Middle frontal gyrus (tissue), 1 donor: ENCODE results near the gene SLBP.

ENCODE experiments used
- DNase-seq: peaks from one replicate; pipeline ENCODE4 v3.0.0-alpha.2; 2015; ENCODE audit warnings: low spot score; ENCODE audit errors: extremely low spot score

Gene SLBP

GRCh38 chr4:1655676-1656075 is 56.4 kb downstream of the SLBP start:
- DNase-seq: no peak

DNA sequence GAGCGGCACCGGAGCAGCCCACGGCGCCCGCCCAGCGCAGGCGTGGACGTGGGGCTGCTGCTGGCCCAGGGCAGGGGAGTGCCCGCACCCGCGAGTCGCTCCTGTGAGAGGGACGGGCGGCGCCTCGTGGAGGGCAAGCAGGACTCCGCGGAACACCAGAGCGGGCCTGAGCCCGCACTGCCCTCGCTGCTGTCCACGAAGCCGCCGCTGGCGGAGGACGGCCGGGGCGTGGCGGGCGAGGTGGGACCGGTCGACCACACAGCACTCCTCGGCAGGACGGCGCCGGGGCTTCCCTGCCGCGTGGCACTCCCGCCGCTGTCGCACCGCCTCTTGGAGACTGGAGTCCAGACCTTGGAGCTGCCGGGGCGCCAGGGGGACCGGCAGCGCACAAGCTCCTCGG is 57.0 kb downstream of the SLBP start:
- DNase-seq: no peak

DNA sequence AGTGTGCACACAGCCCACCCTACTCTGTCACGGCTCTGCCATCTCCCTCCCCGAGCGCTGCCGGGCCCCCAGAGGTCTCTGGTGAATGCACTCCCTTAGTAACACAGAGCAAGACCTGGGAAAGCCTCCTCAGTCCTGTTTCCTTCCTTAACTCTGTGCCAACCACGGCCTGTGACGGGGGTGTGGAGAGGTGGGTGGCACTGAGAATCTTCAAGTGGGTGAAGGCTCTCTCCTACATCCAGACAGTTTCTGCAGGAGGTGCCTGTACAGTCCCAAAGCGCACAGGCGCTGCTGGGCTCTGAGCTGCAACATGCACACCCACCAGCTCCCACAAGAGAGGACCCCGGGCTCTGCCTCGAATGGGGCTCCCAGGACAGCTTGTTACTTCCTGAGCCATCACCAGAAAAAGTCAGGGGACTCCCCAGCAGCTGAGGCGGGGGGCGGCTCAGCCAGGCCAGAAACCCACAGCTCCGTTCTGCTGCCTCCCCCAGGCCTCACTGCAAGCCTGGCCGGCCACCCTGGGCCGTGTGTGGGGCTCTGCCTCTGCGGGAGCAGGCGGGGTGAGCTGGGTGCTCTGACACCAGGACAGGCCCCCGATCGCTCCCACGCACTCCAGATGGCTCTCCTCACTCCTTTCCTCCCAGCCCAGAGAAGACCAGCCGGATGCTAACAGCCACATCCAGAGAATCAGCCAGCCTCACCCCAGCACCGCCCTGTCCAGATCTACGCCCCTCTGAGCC is 57.7 kb downstream of the SLBP start:
- DNase-seq: no peak

DNA sequence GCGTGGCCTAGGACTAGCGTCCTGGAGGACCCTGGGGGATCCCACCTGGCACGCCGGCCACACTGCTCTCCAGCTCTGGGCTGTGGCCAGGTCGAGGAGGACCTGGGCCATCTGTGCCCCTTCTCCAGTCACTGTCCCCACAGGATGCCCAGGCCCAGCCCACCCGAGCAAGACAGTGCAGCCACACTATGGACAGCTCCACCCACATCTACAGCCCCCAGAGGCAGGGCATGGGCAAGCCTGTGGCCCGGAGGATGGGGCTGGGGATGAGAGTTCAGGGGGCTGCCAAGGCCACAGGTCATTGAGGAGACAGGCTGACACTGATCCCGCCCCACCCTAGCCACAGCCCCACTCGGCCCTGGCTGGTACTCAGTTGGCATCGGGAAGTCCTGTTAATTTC is 58.3 kb downstream of the SLBP start:
- DNase-seq: no peak

DNA sequence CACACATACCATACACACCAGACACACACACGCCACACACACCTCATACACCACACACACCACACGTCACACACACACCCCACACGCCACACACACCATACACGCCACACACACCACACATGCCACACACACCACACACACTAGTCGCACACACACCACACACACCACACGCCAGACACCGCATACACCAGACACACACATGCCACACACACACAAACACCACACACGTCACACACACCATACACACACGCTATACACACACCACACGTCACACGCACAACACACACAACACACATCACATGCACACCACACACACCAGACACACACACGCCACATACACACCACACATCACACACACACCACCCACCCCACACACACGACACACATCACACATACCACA is 60.0 kb downstream of the SLBP start:
- DNase-seq: no peak

DNA sequence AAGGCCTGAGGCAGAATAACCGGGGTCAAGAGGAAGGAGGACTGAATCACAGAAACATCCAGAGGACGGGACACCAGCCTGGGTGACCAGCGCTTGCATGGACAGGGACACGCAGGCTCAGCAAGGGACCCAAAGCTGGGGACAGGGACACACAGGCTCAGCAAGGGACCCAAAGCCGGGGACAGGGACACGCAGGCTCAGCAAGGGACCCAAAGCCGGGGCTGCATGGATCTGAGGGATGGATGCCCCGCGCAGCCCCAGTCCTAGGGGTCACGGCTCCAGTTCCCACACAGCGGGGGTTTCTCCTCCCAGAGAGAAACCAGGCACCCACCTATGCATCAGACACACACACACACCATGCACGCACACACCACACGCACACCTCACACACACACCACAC is 60.5 kb downstream of the SLBP start:
- DNase-seq: no peak

DNA sequence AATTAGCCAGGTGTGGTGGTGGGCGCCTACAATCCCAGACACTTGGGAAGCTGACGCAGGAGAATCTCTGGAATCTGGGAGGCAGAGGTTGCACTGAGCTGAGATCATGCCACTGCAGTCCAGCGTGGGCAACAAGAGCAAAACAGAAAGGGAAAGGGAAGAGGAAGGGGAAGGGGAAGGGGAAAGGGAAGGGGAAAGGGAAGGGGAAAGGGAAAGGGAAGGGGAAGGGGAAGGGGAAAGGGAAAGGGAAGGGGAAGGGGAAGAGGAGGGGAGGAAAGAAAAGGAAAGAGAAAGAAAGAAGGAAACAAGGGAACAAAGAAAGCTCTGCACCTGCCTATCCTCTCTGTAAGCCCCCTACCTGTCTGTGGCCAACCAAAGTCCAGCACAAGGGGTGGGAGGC is 63.2 kb downstream of the SLBP start:
- DNase-seq: no peak

DNA sequence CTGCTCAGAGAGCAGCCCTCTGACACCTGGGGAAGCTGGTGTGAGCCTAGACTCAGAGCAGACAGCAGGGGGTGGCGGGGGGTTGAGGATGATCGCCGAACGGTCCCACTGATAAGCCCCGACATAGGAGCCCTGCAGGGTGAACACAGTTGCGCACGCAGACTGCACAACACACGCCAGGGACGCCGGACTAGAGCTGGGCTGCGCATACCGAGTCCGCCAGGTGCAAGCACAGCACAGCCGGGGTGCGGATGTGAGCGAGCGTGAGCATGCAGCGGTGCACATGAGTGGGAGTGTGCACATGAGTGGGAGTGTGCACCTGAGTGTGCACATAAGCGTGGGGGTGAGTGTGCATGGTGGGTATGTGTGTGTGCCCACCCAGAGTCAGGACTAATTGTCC is 64.7 kb downstream of the SLBP start:
- DNase-seq: no peak

DNA sequence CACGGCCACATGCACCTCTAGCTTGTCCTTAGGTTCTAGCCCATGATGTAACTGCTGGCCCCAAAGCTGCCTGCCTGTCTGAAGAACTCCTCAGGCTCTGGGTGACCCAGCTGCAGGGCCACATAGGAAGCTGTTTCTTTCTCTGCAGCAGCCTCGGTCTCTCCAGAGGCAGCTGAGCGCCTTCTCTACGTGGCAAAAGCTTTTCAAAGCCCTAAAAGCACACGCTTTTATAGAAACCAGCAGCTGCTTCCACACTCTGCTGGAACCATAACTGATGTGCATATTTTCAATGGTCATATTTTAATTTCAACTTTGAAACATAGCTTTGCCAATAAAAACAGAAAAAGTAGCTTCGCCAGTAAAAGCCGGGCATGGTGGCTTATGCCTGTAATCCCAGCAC is 65.4 kb downstream of the SLBP start:
- DNase-seq: no peak

GRCh38 chr4:1644891-1645657 is 67.0 kb downstream of the SLBP start:
- DNase-seq: peak; percentile 31

- DNase-seq: no peak
These were observed 68.0 kb downstream of the SLBP start for GRCh38 chr4:1643971-1644735.
